Progenitor cell of endocrine pancreas (in vitro differentiated cells): ENCODE measurements around the gene MRM2. TPM values are rescaled to one million over a fixed set of nuclear protein-coding genes. Genes with fewer than 3 reads are reported as not detected.
A peak's percentile ranks its signal among the peaks of the same experiment; 100 is the strongest.

Source experiments
- DNase-seq: peaks from one replicate; pipeline ENCODE4 v3.0.0; 2021; ENCODE audit warnings: low spot score; ENCODE audit not compliant: unreplicated experiment
- H3K27ac Mint-ChIP-seq: 2 replicates; pipeline ENCODE4 v1.8.0; 2021; ENCODE audit warnings: mild to moderate bottlenecking, moderate library complexity, mixed read lengths
- H3K27me3 Mint-ChIP-seq: 2 replicates; pipeline ENCODE4 v1.8.0; 2021; ENCODE audit warnings: mixed read lengths
- H3K36me3 Mint-ChIP-seq: 2 replicates; pipeline ENCODE4 v1.8.0; 2022; ENCODE audit warnings: mixed read lengths; ENCODE audit not compliant: insufficient read depth
- H3K4me1 Mint-ChIP-seq: 2 replicates; pipeline ENCODE4 v1.8.0; 2021; ENCODE audit warnings: low read depth, mixed read lengths
- H3K4me3 Mint-ChIP-seq: 2 replicates; pipeline ENCODE4 v1.8.0; 2021; ENCODE audit warnings: low read depth, mild to moderate bottlenecking, moderate library complexity, mixed read lengths
- H3K9me3 Mint-ChIP-seq: 2 replicates; pipeline ENCODE4 v1.8.0; 2021; ENCODE audit warnings: low read depth, mixed read lengths
- total RNA-seq: library from RNA; stranded (reverse); gene quantifications from 2 replicates; pipeline ENCODE4 v1.2.1, GENCODE V29; 2021
- TF ChIP-seq, protein P1 (sequence below): fragments of 200-600 bp; sonication (generic); IDR thresholded peaks from one replicate; pipeline ENCODE4 v1.5.0; 2021; ENCODE audit warnings: antibody characterized with exemption, mild to moderate bottlenecking; ENCODE audit not compliant: unreplicated experiment

Gene MRM2
- total RNA-seq, 1 donor from 2014 or later = 28.7 TPM

DNA sequence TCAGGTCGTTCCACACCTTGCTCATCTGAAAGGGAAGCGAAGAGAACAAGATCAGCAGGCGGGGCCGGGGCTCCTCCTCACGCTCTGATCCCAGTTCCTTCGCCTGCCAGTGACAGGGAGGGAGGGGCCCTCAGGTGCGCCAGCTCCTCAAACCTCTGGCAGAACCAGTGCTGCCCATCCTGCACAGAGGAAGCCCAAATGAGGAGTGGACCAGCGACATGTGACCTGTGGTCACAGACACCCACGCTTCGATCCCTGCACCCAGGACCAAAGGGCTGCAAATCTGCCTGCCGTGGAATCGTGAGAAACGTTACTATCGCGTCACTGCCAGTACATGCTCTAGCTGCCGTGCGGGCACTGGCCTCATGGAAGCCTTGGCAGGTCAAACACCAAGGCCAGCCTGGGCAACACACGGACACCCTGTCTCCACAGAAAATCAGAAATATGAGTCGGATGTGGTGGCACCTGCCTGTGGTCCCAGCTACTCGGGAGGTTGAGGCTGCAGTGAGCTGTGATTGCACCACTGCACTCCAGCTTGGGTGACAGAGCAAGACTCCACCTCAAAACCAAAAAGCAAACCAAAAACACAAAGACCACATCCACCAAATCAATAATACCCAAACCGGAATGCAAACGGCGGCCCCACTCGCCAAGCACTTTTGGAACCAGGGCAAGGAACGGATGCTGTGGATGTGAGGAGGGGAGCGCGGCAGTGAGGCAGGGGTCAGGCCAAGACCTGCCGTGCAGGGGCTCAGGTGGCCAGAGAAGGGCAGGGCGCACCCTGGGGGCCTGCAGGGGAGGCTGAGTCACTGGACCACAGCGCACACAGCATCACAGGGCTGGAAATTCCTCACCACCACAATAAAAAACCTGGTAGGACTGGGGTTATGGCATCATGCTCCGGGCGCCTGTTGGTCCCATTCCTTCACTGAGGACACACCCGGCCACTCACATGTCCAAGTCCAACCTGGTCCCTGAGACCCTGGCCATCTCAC lies 13.4 kb upstream of the MRM2 start:
- H3K27ac Mint-ChIP-seq = peak overlapping the region; percentile 59
- TF ChIP-seq, protein P1, sequence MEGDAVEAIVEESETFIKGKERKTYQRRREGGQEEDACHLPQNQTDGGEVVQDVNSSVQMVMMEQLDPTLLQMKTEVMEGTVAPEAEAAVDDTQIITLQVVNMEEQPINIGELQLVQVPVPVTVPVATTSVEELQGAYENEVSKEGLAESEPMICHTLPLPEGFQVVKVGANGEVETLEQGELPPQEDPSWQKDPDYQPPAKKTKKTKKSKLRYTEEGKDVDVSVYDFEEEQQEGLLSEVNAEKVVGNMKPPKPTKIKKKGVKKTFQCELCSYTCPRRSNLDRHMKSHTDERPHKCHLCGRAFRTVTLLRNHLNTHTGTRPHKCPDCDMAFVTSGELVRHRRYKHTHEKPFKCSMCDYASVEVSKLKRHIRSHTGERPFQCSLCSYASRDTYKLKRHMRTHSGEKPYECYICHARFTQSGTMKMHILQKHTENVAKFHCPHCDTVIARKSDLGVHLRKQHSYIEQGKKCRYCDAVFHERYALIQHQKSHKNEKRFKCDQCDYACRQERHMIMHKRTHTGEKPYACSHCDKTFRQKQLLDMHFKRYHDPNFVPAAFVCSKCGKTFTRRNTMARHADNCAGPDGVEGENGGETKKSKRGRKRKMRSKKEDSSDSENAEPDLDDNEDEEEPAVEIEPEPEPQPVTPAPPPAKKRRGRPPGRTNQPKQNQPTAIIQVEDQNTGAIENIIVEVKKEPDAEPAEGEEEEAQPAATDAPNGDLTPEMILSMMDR = no peak
- H3K36me3 Mint-ChIP-seq = peaks cover 2% of the 10 kb centered on the region
- H3K9me3 Mint-ChIP-seq = no peaks in the 10 kb centered on the region
- no peak overlapping the region for H3K4me3 Mint-ChIP-seq
- H3K4me1 Mint-ChIP-seq = no peaks in the 10 kb centered on the region
- DNase-seq = no peak
- H3K27me3 Mint-ChIP-seq = no peaks in the 10 kb centered on the region

GRCh38 chr7:2254429-2255144 lies 12.6 kb upstream of the MRM2 start:
- no peak overlapping the region for H3K4me3 Mint-ChIP-seq
- H3K27me3 Mint-ChIP-seq = no peaks in the 10 kb centered on the region
- no peaks in the 10 kb centered on the region for H3K4me1 Mint-ChIP-seq
- no peaks in the 10 kb centered on the region for H3K9me3 Mint-ChIP-seq
- TF ChIP-seq, protein P1 = no peak
- H3K36me3 Mint-ChIP-seq = peaks cover 2% of the 10 kb centered on the region
- no peak overlapping the region for H3K27ac Mint-ChIP-seq
- DNase-seq = no peak

DNA sequence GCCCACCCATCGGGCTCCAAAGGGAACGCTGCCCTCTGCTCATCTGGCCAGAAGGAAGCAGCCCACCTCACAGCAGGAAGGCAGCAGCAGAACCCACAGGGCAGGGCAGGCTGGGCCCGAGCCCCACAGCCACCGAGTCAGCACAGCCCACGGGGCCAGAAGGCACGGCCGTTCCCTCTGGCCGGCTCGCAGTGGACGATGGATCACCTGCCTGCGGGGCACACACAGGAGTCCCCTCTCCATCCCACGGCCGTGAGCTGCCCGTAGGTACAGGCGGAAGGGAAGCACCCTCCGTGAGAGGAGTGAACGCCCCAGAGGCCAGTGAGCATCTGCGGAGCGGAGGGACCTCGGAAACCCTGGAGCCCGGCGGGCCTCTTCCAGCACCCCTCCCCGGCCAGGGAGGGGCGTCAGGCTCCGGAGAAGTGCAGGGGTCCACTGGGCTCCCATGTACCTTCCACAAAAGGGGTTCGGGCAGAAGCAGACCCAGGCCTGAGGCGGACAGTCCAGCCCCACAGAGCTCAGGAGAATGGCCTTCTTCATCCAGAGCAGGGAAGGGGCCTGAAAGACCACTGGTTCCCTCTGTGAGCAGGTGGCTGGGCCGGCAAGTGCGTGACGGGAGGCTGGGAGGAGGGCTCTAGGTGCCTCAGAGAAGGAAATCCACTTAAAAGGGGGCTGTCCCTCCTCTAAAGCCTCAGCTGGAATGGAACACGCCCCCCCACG lies 11.7 kb upstream of the MRM2 start:
- H3K4me3 Mint-ChIP-seq = no peak overlapping the region
- H3K27me3 Mint-ChIP-seq = no peaks in the 10 kb centered on the region
- no peak overlapping the region for H3K27ac Mint-ChIP-seq
- peaks cover 2% of the 10 kb centered on the region for H3K36me3 Mint-ChIP-seq
- DNase-seq = no peak
- TF ChIP-seq, protein P1 = no peak
- H3K9me3 Mint-ChIP-seq = no peaks in the 10 kb centered on the region
- no peaks in the 10 kb centered on the region for H3K4me1 Mint-ChIP-seq

- no peaks in the 10 kb centered on the region for H3K9me3 Mint-ChIP-seq
- no peak overlapping the region for H3K4me3 Mint-ChIP-seq
- no peaks in the 10 kb centered on the region for H3K4me1 Mint-ChIP-seq
- TF ChIP-seq, protein P1 = no peak
- no peaks in the 10 kb centered on the region for H3K27me3 Mint-ChIP-seq
- H3K27ac Mint-ChIP-seq = no peak overlapping the region
- peaks cover 2% of the 10 kb centered on the region for H3K36me3 Mint-ChIP-seq
- DNase-seq = no peak
Observed at GRCh38 chr7:2253021-2253420, 11.0 kb upstream of the MRM2 start.
